Keratinocyte (primary cell): ENCODE results near the gene ITPR1. TPM values are rescaled to one million over a fixed set of nuclear protein-coding genes. Genes with fewer than 3 reads are reported as not detected.

Experiments
- DNase-seq: peaks from one replicate; pipeline ENCODE4 v3.0.0-alpha.2; 2011; ENCODE audit warnings: low read depth, missing footprints, low spot score
- FAIRE-seq: peaks from 2 replicates; lab custom pipeline; 2011; peaks lifted over from hg19 to GRCh38; lab: Jason Lieb, UNC
- H2AFZ ChIP-seq: 2 replicates; pipeline ENCODE4 v1.6.0; 2012; ENCODE audit warnings: low read length, control low read depth, inconsistent platforms; ENCODE audit not compliant: control insufficient read depth
- H3K27ac ChIP-seq: 2 replicates; pipeline ENCODE4 v1.5.1; 2011; ENCODE audit warnings: low read length; ENCODE audit not compliant: control insufficient read depth, insufficient read depth
- H3K27me3 ChIP-seq: 3 replicates; pipeline ENCODE4 v1.6.0; 2011; ENCODE audit warnings: low read length; ENCODE audit not compliant: control insufficient read depth, insufficient read depth; ENCODE audit errors: extremely low read depth
- H3K36me3 ChIP-seq, 2 experiments: 2 replicates in 1 of 2; 3 replicates in 1 of 2; pipeline ENCODE4 v1.5.1; 2011; ENCODE audit warnings: low read length in 2 of 2, mild to moderate bottlenecking in 1 of 2; ENCODE audit not compliant: control insufficient read depth in 2 of 2, insufficient read depth in 2 of 2; ENCODE audit errors: extremely low read depth in 1 of 2
- H3K4me1 ChIP-seq: 3 replicates; pipeline ENCODE4 v1.5.1; 2011; ENCODE audit warnings: low read length; ENCODE audit not compliant: control insufficient read depth, insufficient read depth; ENCODE audit errors: extremely low read depth
- H3K4me2 ChIP-seq: 3 replicates; pipeline ENCODE4 v1.6.0; 2011; ENCODE audit warnings: low read depth, low read length; ENCODE audit not compliant: control insufficient read depth, insufficient read depth; ENCODE audit errors: extremely low read depth
- H3K4me3 ChIP-seq, 3 experiments: fragments of 200-600 bp in 1 of 3; sonication (generic) in 1 of 3; 2 replicates in 2 of 3; 3 replicates in 1 of 3; pipeline ENCODE4 v1.5.1; 2011 to 2016; ENCODE audit warnings: low read length in 3 of 3, mild to moderate bottlenecking in 3 of 3, control low read depth in 2 of 3, inconsistent platforms in 1 of 3, low read depth in 1 of 3, mixed read lengths in 1 of 3, mixed run types in 1 of 3, moderate library complexity in 1 of 3; ENCODE audit not compliant: control insufficient read depth in 2 of 3, insufficient read depth in 2 of 3; ENCODE audit errors: extremely low read depth in 1 of 3
- H3K79me2 ChIP-seq: 2 replicates; pipeline ENCODE4 v1.6.0; 2012; ENCODE audit warnings: low read length; ENCODE audit not compliant: control insufficient read depth, insufficient read depth
- H3K9ac ChIP-seq: 3 replicates; pipeline ENCODE4 v1.6.0; 2011; ENCODE audit warnings: low read length; ENCODE audit not compliant: control insufficient read depth, insufficient read depth; ENCODE audit errors: extremely low read depth
- H3K9me1 ChIP-seq: 3 replicates; pipeline ENCODE4 v1.6.0; 2011; ENCODE audit warnings: low read length; ENCODE audit not compliant: control insufficient read depth, insufficient read depth; ENCODE audit errors: extremely low read depth
- H3K9me3 ChIP-seq: 2 replicates; pipeline ENCODE4 v1.5.1; 2012; ENCODE audit warnings: low read depth, low read length; ENCODE audit not compliant: control insufficient read depth
- H4K20me1 ChIP-seq: 3 replicates; pipeline ENCODE4 v1.6.0; 2011; ENCODE audit warnings: low read length; ENCODE audit not compliant: control insufficient read depth, insufficient read depth; ENCODE audit errors: extremely low read depth
- EZH2 ChIP-seq: IDR thresholded peaks from one replicate; pipeline ENCODE4 v1.6.1; 2012; ENCODE audit warnings: inconsistent platforms, mild to moderate bottlenecking, low read length, moderate library complexity
- dilution Hi-C: fragments of 300-500 bp; cut with MboI; formaldehyde crosslinking; loops from one replicate; pipeline ENCODE4 v1.7.0; 2020; ENCODE audit warnings: low sequenced_read_pairs; ENCODE audit not compliant: extremely low pct_ligation_motif_present
- polyA plus RNA-seq, 5 experiments: library from polyadenylated mRNA; depleted of rRNA in 3 of 5; stranded (reverse) in 3 of 5; stranded (forward) in 1 of 5; unstranded in 1 of 5; fragments of >200 nt; gene quantifications; 1 replicate in 1 of 5; 2 replicates in 3 of 5; 3 replicates in 1 of 5; pipeline versions ENCODE4 v1.2.1 to v1.2.3, GENCODE V29; 2011 to 2012; ENCODE audit warnings: missing spikeins in 2 of 5, low read depth in 1 of 5, low replicate concordance in 1 of 5
- TF ChIP-seq, protein P1 (sequence below), 3 experiments: IDR thresholded peaks in 1 of 3; conservative IDR thresholded peaks in 1 of 3; optimal IDR thresholded peaks in 1 of 3; 2 replicates in 2 of 3; 3 replicates in 1 of 3; pipeline versions ENCODE3 to v1.5.1; 2011; ENCODE audit warnings: low read length in 3 of 3, mild to moderate bottlenecking in 3 of 3, moderate library complexity in 2 of 3, control low read depth in 1 of 3, inconsistent platforms in 1 of 3; ENCODE audit not compliant: insufficient read depth in 2 of 3; ENCODE audit errors: extremely low read depth in 1 of 3

ITPR1 gene
- polyA plus RNA-seq, 1 donor (not counting 4 experiments of a cell fraction or from before 2014, with no cell fraction given) = 3.5 TPM

DNA sequence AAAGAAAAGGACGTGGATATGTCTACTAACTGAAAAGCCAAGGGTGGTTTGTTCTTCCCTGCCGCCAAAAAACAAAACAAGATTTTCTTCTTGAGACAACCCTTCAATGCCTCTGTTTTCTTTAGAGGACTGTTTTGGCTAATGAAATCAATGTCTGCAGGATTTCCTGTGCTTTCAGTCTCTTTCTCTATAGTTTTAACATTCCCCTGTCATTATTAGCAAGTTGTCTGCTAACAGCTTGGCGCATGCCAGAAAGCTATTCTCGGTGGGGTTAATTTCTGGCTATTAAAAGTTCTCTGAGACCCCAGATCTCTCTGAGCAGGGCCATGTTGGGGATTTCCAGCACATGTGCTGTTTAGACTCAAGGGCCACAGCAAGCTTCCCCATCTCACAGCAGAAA, 56.7 kb downstream of the ITPR1 start:
- Histone ChIP-seq H3K4me3 (no peak overlapping the region), H3K79me2 (no peaks in the 10 kb centered on the region), H3K9me3 (no peaks in the 10 kb centered on the region), H3K9ac (no peak overlapping the region), H3K36me3 (no peaks in the 10 kb centered on the region), H3K4me1 (no peaks in the 10 kb centered on the region), H4K20me1 (no peaks in the 10 kb centered on the region), H3K9me1 (no peaks in the 10 kb centered on the region), H2AFZ (no peak overlapping the region), H3K27me3 (no peaks in the 10 kb centered on the region), H3K27ac (no peak overlapping the region), H3K4me2 (no peak overlapping the region)
- dilution Hi-C loops = no loop called here
- FAIRE-seq = no peak
- no peak for DNase-seq
- no peak for TF ChIP-seq EZH2
- TF ChIP-seq, protein P1, sequence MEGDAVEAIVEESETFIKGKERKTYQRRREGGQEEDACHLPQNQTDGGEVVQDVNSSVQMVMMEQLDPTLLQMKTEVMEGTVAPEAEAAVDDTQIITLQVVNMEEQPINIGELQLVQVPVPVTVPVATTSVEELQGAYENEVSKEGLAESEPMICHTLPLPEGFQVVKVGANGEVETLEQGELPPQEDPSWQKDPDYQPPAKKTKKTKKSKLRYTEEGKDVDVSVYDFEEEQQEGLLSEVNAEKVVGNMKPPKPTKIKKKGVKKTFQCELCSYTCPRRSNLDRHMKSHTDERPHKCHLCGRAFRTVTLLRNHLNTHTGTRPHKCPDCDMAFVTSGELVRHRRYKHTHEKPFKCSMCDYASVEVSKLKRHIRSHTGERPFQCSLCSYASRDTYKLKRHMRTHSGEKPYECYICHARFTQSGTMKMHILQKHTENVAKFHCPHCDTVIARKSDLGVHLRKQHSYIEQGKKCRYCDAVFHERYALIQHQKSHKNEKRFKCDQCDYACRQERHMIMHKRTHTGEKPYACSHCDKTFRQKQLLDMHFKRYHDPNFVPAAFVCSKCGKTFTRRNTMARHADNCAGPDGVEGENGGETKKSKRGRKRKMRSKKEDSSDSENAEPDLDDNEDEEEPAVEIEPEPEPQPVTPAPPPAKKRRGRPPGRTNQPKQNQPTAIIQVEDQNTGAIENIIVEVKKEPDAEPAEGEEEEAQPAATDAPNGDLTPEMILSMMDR (optimal IDR thresholded peaks at IDR 0.05 in 1 of 3, IDR thresholded peaks at IDR 0.05 in 1 of 3, conservative IDR thresholded peaks at IDR 0.05 in 1 of 3; ENCODE audit: extremely low read depth in 1 of 3, insufficient read depth in 2 of 3, low read length in 3 of 3) = no peak

DNA sequence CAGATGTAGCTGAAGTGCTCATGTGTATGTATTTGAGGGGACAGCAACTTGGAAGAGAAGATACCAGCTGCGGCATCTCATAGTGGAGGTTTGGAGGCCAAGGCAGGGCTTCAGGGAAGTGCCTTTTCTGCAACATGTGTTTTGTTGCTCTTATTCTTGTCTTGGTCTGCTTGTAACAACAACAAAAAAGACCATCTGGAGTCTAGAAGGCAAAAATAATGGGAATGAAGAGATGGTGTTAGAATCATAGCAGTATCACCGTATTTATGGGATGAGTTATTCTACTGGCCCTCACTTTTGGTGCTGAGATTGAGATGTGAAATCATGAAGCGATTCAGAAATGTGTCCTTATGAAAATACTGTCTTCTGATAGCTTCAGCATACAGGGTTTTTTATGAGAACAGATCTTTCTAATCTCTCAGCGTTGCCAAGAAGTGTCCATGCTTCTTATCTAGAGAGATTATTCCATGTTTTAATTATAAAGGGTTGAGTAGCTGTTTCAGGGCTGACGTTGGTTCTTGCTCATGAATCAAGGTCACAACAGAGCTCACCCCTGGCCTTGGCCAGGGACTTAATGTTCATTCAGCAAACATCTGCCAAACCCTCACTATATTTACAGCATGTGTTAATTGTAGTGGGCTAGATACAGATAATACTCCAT, 58.0 kb downstream of the ITPR1 start:
- Histone ChIP-seq H3K4me3 (no peak overlapping the region), H3K4me1 (no peaks in the 10 kb centered on the region), H2AFZ (no peak overlapping the region), H3K9me3 (no peaks in the 10 kb centered on the region), H3K27ac (no peak overlapping the region), H3K27me3 (no peaks in the 10 kb centered on the region), H3K36me3 (no peaks in the 10 kb centered on the region), H3K79me2 (no peaks in the 10 kb centered on the region), H3K4me2 (no peak overlapping the region), H4K20me1 (no peaks in the 10 kb centered on the region), H3K9me1 (no peaks in the 10 kb centered on the region), H3K9ac (no peak overlapping the region)
- FAIRE-seq (no peak), DNase-seq (no peak)
- dilution Hi-C loops = no loop called here
- TF ChIP-seq, protein P1 (optimal IDR thresholded peaks at IDR 0.05 in 1 of 3, IDR thresholded peaks at IDR 0.05 in 1 of 3, conservative IDR thresholded peaks at IDR 0.05 in 1 of 3; ENCODE audit: extremely low read depth in 1 of 3, insufficient read depth in 2 of 3, low read length in 3 of 3) = no peak
- no peak for TF ChIP-seq EZH2
